Heart left ventricle (tissue), 16 donors: ENCODE data around the gene GREM2. TPM values are rescaled to one million over a fixed set of nuclear protein-coding genes. Genes with fewer than 3 reads are reported as not detected.

Experiments
- ATAC-seq, 4 donors: fragments of 200-7000 bp; cut with Tn5 transposase; one replicate each; pipeline ENCODE4 v1.9.1; 2020 to 2022; ENCODE audit warnings: moderate library complexity in 4 of 4, mild to moderate bottlenecking in 3 of 4, moderate number of reproducible peaks in 1 of 4
- DNase-seq, 5 donors: peaks; one replicate each; pipeline ENCODE4 v3.0.0-alpha.2; 2020
- H3K27ac ChIP-seq, 12 donors: fragments of 200-600 bp; sonication (generic) in 4 of 12; one replicate each; pipeline versions ENCODE4 v1.5.0 to v1.8.0; 2016 to 2022; ENCODE audit warnings: mild to moderate bottlenecking in 2 of 12
- H3K27me3 ChIP-seq, 9 donors: fragments of 200-600 bp; sonication (generic) in 2 of 9; one replicate each; pipeline versions ENCODE4 v1.5.1 to v1.8.0; 2016 to 2022; ENCODE audit warnings: mild to moderate bottlenecking in 3 of 9
- H3K36me3 ChIP-seq, 9 donors: fragments of 200-600 bp; sonication (generic) in 2 of 9; one replicate each; pipeline versions ENCODE4 v1.5.0 to v1.8.0; 2018 to 2022; ENCODE audit warnings: mild to moderate bottlenecking in 2 of 9
- H3K4me1 ChIP-seq, 12 donors: fragments of 200-600 bp; sonication (generic) in 4 of 12; one replicate each; pipeline versions ENCODE4 v1.5.0 to v1.8.0; 2016 to 2022; ENCODE audit warnings: mild to moderate bottlenecking in 3 of 12
- H3K4me3 ChIP-seq, 12 donors: fragments of 200-600 bp; sonication (generic) in 4 of 12; one replicate each; pipeline versions ENCODE4 v1.5.0 to v1.8.0; 2017 to 2022; ENCODE audit warnings: mild to moderate bottlenecking in 9 of 12, moderate library complexity in 4 of 12
- H3K9me3 ChIP-seq, 12 donors: fragments of 200-600 bp; sonication (generic) in 4 of 12; one replicate each; pipeline versions ENCODE4 v1.5.0 to v1.8.0; 2016 to 2022; ENCODE audit warnings: mild to moderate bottlenecking in 1 of 12
- CTCF ChIP-seq, 12 donors: fragments of 200-600 bp; sonication (generic) in 4 of 12; IDR thresholded peaks; one replicate each; pipeline versions ENCODE4 v1.5.0 to v1.8.0; 2018 to 2022; ENCODE audit warnings: antibody characterized with exemption in 12 of 12, mild to moderate bottlenecking in 5 of 12
- POLR2A ChIP-seq, 2 donors: fragments of 450-650 bp; IDR thresholded peaks; one replicate each; pipeline ENCODE4 v1.6.1; 2017; ENCODE audit warnings: antibody characterized with exemption in 2 of 2, mild to moderate bottlenecking in 2 of 2, moderate library complexity in 2 of 2
- WGBS, 4 donors: extraction: QIAGEN DNeasy Blood & Tissue Kit in 2 of 4; methylation state at CpG; one replicate each; pipeline versions ENCODE4 v1.1.5 to v1.1.7; 2013 to 2018; 5-methylcytosine and 5-hydroxymethylcytosine counted together
- intact Hi-C, 10 donors: fragments of 100-400 bp; cut with DNase I; formaldehyde crosslinking; loops; one replicate each; pipeline versions ENCODE4 v1.11.1 to v1.14.2; 2022
- polyA plus RNA-seq, 2 donors: library from polyadenylated mRNA; stranded (reverse); fragments of 200-250 nt; gene quantifications; one replicate each; pipeline ENCODE4 v1.2.3, GENCODE V29; 2013
- total RNA-seq, 9 donors: library from RNA; depleted of rRNA in 2 of 9; stranded (reverse); fragments of >200 nt in 2 of 9; fragmentation: NEBNext Ultra II Directional in 3 of 9; extraction: Animal tissue kit (Norgen Biotek cat#: 25700) in 3 of 9; gene quantifications; one replicate each; pipeline versions ENCODE4 v1.1.0 to v1.2.4, GENCODE V29; 2016 to 2023
- donor health status: ischemic (EF 13 %, LVEDD 7.1; RV severe dilation, severe dysfunction).
- donor health status: healthy with polysubstance abuse.
- donor health status: DM: no; HTN: yes; CAD: no.
- donor health status: DM: no; HTN: no; CAD: no.
- donor health status: ischemic (EF 25% LVEDD 6.9; RV normal size, moderate dysfunction).
- donor health status: ischemic (EF 25% LVEDD 5.7; RV mildly dilated, moderate dysfunction).
- donor health status: healthy.
- donor health status: DM: yes; HTN: yes; CAD: no.
- donor health status: ischemic (EF 35%, LVEDD 5.7; RV mildly dilated, moderate dysfunction).
- donor health status: nonischemic (EF 11% LVEDD 7.7; RV severe dilation, severe dysfunction).
- donor health status: DM: yes; HTN: yes; CAD: no.
- donor health status: PGD.
- donor health status: ischemic (EF 29% LVEDD 5.4; RV normal size, mild dysfunction).
- donor health status: nonischemic (EF 23%, LVEDD 6.1; RV moderate dilation, normal function).

The GREM2 gene
- total and polyA plus RNA-seq, 11 donors, result 0.66 TPM; not detected in 10

- intact Hi-C loops, result no loop called here
- H3K27me3 ChIP-seq, result no peaks in the 10 kb centered on the region
- DNase-seq (no peak), ATAC-seq (no peak)
- no peak overlapping the region for H3K27ac ChIP-seq
- TF ChIP-seq CTCF (IDR thresholded peaks at IDR 0.05) (no peak), POLR2A (IDR thresholded peaks at IDR 0.05) (no peak)
- WGBS, 4 donors, result 67 to 78% (median 70%) methylated on average over 2 of the region's 2 CpGs
- no peaks in the 10 kb centered on the region for H3K36me3 ChIP-seq
- H3K9me3 ChIP-seq, result no peaks in the 10 kb centered on the region
- H3K4me1 ChIP-seq, result no peaks in the 10 kb centered on the region
- H3K4me3 ChIP-seq, result no peak overlapping the region
These were observed 78.7 kb downstream of the GREM2 start for GRCh38 chr1:240533154-240533780.

GRCh38 chr1:240528591-240528990, 83.4 kb downstream of the GREM2 start:
- WGBS, 4 donors, result 80 to 89% (median 83%) methylated on average over 9 of the region's 9 CpGs
- H3K4me3 ChIP-seq, result no peak overlapping the region
- ATAC-seq (no peak), DNase-seq (no peak)
- TF ChIP-seq POLR2A (IDR thresholded peaks at IDR 0.05) (no peak), CTCF (IDR thresholded peaks at IDR 0.05) (no peak)
- intact Hi-C loops, result no loop called here
- H3K27ac ChIP-seq, result peak overlapping the region in 1 of 12 donors; percentile 33
- no peaks in the 10 kb centered on the region for H3K36me3 ChIP-seq
- peaks cover 0 to 8% (median 0%) of the 10 kb centered on the region in 12 donors for H3K4me1 ChIP-seq
- no peaks in the 10 kb centered on the region for H3K9me3 ChIP-seq
- H3K27me3 ChIP-seq, result no peaks in the 10 kb centered on the region

- no peak for TF ChIP-seq POLR2A (IDR thresholded peaks at IDR 0.05)
- TF ChIP-seq CTCF (IDR thresholded peaks at IDR 0.05), result no peak
- 39 to 60% (median 47%) methylated on average over 1 of the region's 1 CpG for WGBS, 4 donors
- ATAC-seq (no peak), DNase-seq (no peak)
- Histone ChIP-seq H3K36me3 (no peaks in the 10 kb centered on the region), H3K4me3 (no peak overlapping the region), H3K9me3 (no peaks in the 10 kb centered on the region), H3K27me3 (no peaks in the 10 kb centered on the region), H3K4me1 (peaks cover 0 to 8% (median 0%) of the 10 kb centered on the region in 12 donors), H3K27ac (no peak overlapping the region)
- intact Hi-C loops, result no loop called here
These were observed 84.9 kb downstream of the GREM2 start for GRCh38 chr1:240527086-240527485.

GRCh38 chr1:240526312-240526711, 85.6 kb downstream of the GREM2 start:
- no peaks in the 10 kb centered on the region for H3K36me3 ChIP-seq
- H3K9me3 ChIP-seq, result no peaks in the 10 kb centered on the region
- ATAC-seq, result no peak
- peaks cover 0 to 8% (median 0%) of the 10 kb centered on the region in 12 donors for H3K4me1 ChIP-seq
- no peak overlapping the region for H3K27ac ChIP-seq
- DNase-seq, result no peak
- intact Hi-C loops, result no loop called here
- TF ChIP-seq CTCF (IDR thresholded peaks at IDR 0.05) (no peak), POLR2A (IDR thresholded peaks at IDR 0.05) (no peak)
- 66 to 73% (median 70%) methylated on average over 7 of the region's 7 CpGs for WGBS, 4 donors
- no peak overlapping the region for H3K4me3 ChIP-seq
- no peaks in the 10 kb centered on the region for H3K27me3 ChIP-seq
